HG03025 (cell line): ENCODE results near the gene ARMC9.
"Not testable (repeated sequence)": the region's sequence is repeated elsewhere in the genome, so short reads cannot be mapped to it uniquely, and the experiment has no call there.

ENCODE experiments used
- ATAC-seq: cut with Tn5 transposase; IDR thresholded peaks from one replicate; pipeline ENCODE4 v1.9.1; 2021; ENCODE audit warnings: mild to moderate bottlenecking, moderate library complexity; ENCODE audit not compliant: unreplicated experiment, low FRiP score

The ARMC9 gene

DNA sequence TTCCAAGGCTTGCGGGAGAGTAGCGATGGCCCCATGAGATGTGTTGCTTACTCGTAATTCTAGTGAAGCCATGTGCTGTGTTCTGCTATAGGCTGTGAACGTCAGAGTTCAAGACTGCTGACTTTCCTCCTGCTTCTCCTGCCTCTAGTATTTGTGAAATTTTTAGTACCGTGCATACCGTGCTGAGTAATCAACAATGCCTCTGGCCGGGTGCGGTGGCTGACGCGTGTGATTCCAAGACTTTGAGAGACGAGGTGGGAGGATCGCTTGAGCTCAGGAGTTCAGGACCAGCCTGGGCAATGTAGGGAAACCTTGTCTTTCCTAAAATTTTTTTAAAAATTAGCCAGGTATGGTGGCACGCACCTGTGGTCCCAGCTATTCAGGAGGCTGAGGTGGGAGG, 137.2 kb downstream of the ARMC9 start:
- no peak for ATAC-seq

DNA sequence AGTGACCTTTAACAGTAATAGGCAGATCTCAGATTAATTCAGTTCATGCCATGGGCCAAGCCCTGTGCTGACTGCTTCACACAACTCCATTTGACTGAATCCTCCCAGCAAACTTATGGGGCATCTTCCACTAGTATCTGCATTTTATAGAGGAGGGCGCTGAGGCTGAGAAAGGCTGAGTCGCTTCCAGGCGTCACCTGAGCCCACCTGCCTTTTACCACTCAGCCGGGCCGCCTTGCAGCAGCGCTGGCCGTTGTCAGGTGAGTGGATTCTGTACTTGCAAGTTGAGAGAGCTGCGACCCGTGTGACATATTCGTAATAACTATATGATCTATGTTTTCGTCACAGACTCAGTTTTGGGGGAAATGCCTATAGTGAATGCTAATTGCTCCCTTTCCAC, 137.8 kb downstream of the ARMC9 start:
- ATAC-seq: no peak

DNA sequence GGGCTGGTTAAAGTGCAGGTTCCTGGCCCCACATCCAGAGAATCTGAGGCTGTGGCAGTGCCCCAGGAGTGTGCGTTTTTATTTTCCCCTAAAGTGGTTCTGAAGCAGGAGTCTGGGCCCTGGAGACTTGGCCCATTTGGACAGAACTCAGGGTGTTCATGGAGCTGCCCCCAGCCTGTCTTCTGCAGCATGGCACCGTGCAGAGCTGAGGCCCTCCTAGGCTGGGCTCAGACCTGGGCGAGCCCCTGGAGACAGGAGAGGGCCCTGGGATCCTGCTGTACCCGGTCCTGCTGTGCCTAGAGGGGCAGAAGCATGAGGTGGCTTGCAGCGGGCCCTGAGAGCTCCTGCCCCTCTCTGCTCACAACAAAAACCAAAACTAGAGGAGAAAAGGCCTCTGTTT, 138.3 kb downstream of the ARMC9 start:
- ATAC-seq: no peak

- no peak for ATAC-seq
Observed at GRCh38 chr2:231337807-231338759, 139.7 kb downstream of the ARMC9 start.

DNA sequence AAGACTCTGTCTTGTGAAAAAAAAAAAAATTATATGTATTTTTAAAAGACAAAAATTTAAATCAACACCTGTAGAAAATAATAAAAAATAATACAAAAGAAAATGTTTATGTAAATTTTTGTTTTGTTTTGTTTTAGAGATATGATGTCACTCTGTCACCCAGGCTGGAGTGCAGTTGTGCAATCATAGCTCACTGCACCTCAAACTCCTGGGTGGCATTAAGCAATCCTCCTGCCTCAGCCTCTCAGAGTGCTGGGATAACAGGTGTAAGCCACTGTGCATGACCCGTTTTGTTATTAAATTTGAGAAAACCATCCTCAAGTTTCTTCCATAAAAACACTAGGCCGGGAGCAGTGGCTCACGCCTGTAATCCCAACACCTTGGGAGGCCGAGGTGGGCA, 140.9 kb downstream of the ARMC9 start:
- no peak for ATAC-seq

GRCh38 chr2:231341100-231341499, 142.7 kb downstream of the ARMC9 start:
- no peak for ATAC-seq

DNA sequence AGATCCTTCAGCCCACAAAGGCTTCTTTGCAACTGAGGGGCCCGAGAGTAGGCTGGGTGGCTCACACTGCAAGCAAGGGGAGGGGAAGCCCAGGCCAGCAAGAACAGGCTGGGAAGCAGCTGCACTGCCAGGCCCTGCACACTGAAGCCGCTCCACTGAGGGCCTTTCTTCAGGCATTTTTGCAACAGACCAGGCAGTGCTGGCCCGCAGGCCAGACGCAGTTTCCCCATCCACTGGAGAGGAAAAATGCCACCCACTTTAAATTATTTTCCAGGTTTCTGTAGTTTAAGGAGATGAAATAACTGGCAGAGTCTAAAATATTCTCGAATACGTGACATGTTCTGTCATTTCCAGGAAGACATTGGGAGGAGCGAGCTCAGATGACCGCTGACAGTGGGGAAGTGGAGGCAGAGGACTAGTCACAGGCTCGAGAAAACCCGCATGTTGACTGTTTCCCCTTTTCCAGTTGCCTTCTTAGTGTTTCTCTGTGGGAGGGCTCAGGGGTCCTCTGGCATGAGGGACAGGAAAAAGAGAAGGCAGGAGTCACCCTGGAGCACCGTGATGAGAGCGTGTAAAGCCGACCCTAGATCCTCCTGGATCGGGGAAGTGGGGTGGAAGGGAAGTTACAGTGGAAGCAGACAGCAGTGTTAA, 143.8 kb downstream of the ARMC9 start:
- no peak for ATAC-seq

DNA sequence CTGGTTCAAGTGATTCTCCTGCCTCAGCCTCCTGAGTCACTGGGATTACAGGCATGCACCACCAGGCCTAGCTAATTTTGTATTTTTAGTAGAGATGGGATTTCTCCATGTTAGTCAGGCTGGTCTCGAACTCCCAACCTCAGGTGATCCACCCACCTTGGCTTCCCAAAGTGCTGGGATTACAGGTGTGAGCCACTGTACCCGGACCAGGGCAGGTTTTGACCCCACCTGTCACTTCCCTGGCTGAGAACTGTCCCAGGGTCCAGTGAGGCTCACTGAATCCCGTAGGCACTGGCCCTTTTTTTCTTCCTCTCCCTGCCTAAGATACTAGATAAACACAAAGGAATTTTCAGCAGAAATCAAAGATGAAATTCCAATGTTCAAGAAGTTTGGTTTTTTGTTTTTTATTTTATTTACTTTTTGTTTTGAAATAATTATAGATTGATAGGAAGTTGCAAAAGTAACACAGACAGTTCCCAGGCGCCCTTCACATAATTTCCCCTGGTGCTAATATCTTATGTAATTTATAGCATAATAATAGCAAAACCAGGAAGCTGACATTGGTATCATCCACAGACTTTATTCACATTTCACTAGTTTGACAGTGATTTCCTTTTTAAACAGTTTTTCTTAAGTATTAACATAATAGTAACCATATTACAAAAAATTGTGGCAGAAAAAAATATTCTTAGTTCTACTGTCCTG, 144.7 kb downstream of the ARMC9 start:
- ATAC-seq: no peak

DNA sequence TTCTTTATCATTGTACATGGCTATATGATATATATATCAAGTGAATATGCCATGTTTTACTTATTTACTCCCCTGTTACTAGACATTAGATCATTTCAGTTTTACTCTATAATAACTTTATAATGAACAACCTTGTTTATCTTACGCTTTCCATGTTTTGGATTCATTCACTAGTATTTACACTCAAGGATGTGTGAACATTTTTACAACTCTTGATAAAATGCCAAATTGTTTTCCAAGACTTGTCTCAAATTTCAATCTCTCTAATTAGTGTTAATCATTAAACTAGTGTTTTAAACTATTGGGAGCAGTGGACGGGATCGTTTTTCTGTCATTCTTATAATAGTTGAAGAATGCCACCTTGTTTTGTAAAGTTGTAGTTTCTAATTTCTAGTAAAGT, 145.6 kb downstream of the ARMC9 start:
- ATAC-seq: no peak

GRCh38 chr2:231344851-231345250, 146.4 kb downstream of the ARMC9 start:
- ATAC-seq: no peak

DNA sequence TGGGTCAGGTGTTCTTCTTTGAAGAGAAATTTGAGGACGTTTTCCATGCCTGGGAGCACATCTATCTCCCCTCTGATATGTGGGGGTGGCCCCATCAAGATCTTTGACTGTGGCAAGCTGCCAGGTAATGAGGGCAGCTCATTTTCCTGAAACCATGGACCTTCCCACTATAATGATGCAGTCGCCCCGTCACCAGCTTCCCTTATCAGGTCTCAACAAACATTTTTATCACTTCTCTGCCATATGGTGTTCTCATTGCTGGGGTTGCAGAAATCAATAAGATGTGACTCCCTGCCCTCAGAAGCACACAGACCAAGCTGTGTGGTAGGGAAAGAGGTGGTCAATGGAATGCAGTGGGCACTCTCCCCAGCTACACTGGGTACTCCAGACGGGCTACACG, 148.7 kb downstream of the ARMC9 start:
- ATAC-seq: no peak

- ATAC-seq: no peak
Observed at GRCh38 chr2:231347638-231348037, 149.2 kb downstream of the ARMC9 start.

DNA sequence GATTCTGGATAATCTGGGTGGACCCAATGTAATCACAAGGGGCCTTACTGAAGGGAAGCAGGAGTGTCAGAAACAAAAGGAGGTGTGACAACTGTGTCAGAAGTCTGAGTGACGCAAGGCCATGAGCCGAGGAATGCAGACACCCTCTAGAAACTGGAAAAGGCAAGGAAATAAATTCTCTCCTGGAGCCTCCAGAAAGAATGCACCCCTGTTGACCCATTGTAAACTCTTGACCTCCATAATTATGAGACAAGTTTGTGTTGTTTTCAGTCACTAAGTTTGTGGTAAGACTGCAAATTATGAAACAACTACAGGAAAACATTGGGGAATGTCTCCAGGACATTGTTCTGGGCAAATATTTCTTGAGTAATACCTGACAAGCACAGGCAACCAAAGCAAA, 149.7 kb downstream of the ARMC9 start:
- no peak for ATAC-seq

DNA sequence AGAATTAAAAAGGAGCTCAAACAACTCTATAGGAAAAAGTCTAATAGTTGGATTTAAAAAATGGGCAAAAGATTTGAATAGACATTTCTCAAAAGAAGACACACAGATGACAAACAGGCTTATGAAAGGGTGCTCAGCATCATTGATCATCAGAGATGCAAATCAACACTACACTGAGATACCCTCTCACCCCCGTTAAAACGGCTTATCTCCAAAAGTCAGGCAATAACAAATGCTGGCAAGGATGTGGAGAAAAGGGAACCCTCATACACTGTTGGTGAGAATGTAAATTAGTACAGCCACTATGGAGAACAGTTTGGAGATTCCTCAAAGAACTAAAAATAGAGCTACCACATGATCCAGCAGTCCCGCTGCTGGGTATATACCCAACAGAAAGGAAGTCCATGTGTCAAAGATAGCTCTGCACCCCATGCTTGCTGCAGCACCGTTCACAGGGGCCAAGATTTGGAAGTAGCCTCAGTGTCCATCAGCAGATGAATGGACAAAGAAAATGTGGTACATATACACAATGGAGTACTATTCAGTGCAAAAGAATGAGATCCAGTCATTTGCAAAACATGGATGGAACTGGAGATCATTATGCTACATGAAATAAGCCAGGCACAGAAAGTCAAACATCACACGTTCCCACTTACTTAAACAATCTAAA, 150.4 kb downstream of the ARMC9 start:
- ATAC-seq: no peak

DNA sequence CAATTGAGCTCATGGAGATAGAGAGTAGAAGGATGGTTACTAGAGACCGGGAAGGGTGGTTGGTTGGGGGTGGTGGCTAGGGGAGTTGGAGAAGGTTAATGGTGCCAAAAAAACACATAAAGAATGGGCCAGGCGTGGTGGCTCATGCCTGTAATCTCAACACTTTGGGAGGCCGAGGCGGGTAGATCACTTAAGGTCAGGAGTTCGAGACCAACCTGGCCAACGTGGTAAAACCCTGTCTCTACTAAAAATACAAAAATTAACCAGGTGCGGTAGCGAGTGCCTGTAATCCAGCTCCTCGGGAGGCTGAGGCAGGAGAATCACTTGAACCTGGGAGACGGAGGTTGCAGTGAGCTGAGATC, 150.9 kb downstream of the ARMC9 start:
- not testable (repeated sequence) for ATAC-seq

GRCh38 chr2:231351648-231352047, 153.2 kb downstream of the ARMC9 start:
- ATAC-seq: no peak

- no peak for ATAC-seq
Observed at GRCh38 chr2:231353469-231353868, 155.0 kb downstream of the ARMC9 start.

DNA sequence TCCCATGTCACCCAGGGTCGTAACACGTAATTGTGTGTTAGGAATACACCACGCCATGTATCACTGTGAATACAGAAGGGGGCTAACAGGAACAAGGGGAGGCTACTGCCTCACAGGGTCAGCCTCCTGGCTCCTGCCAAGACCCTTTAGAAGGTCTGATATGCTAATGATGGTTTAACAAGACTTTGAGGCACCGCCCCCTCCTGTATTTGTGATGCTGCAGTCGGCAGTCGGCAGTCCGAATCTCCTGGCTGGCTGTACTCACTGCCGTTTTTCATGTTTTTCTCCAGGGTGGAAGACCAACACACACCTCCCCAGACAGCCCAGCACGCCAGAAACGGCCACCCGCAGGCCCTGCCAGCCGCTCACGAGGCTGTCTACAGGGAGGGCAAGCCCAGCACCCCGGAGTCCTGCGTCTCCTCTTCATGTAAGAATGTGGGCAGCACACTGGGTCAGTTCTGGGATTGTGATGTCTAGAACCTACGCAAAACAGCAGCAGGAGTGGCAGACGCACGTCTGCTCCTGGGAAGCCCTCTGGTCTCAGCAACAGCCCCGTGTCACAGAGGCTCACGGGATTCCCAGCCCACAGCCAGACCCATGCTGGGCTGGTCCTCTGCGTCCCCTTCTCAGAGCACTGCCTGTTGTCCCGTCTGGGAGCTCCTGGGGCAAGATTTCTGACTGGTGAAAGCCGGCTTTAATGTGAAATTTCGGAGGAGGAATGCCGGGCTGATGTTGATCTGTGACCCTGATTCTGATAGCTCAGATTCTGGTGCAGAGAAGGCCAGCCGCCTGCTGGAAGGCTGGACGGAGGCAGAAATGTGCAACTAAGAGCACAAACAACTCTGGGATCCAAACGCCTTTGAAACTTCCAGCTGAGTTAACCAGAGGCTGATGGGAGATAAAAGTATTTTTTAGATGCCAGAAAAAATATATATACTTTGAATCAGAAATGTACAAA, 157.4 kb downstream of the ARMC9 start:
- no peak for ATAC-seq

DNA sequence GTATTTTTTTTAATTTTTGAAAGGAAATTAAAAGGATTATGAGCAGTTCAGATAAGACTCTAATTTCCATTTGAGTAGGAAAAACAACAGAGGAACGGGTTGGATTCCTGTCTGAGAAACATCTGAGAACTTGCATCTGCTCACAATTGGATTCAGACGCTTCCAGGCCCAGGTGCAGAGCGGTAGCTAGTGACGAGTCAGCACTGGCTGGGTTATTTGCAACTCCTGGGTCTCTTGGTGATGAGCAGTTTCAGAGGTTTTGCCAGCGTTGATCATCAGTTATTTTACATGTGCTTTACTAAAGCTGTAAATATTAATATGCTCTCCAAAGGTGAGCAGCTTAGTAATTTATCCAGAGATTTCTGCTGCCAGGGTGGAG, 158.0 kb downstream of the ARMC9 start:
- ATAC-seq: no peak

GRCh38 chr2:231357048-231357447, 158.6 kb downstream of the ARMC9 start:
- no peak for ATAC-seq
